Stimulated activated effector memory CD8-positive, alpha-beta T cell treated with anti-CD3 and anti-CD28 coated beads, Interleukin-12 subunit alpha, Interleukin-12 subunit beta, amount 100 ng/mL, for 72 hours (primary cell): Measurements from ENCODE around the gene ST8SIA1.
A peak's percentile ranks its signal among the peaks of the same experiment; 100 is the strongest.
"Not testable (repeated sequence)": the region's sequence is repeated elsewhere in the genome, so short reads cannot be mapped to it uniquely, and the experiment has no call there.

Source experiments
- ATAC-seq: fragments of 150-1000 bp; cut with Tn5 transposase; 2 replicates; pipeline ENCODE4 v1.10.0; 2021
- DNase-seq, 2 donors: peaks; one replicate each; pipeline ENCODE4 v3.0.0; 2021 to 2022; ENCODE audit warnings: low spot score in 2 of 2
- H3K27ac Mint-ChIP-seq: one replicate; pipeline ENCODE4 v1.8.0; 2022; ENCODE audit warnings: mild to moderate bottlenecking, mixed read lengths
- H3K36me3 Mint-ChIP-seq: one replicate; pipeline ENCODE4 v1.8.0; 2022; ENCODE audit warnings: mild to moderate bottlenecking, mixed read lengths
- H3K4me1 Mint-ChIP-seq: one replicate; pipeline ENCODE4 v1.8.0; 2022; ENCODE audit warnings: mixed read lengths
- H3K4me3 Mint-ChIP-seq: one replicate; pipeline ENCODE4 v1.8.0; 2022; ENCODE audit warnings: mild to moderate bottlenecking, mixed read lengths
- H3K9me3 Mint-ChIP-seq: one replicate; pipeline ENCODE4 v1.8.0; 2022; ENCODE audit warnings: mixed read lengths

ST8SIA1 gene

GRCh38 chr12:22334410-22335100 lies at the start of gene ST8SIA1:
ST8SIA1 (minus strand) TSS chr12:22334707; CDS start chr12:22334232, 475 bp downstream.
- DNase-seq (peak; percentile 20 to 71), ATAC-seq (peak; percentile 50)
- H3K36me3 Mint-ChIP-seq = peaks cover 7% of the 10 kb centered on the region
- H3K27ac Mint-ChIP-seq = peak within 1 kb of the TSS; percentile 88
- H3K4me1 Mint-ChIP-seq = peaks cover 24% of the 10 kb centered on the region
- no peaks in the 10 kb centered on the region for H3K9me3 Mint-ChIP-seq
- peak within 1 kb of the TSS; percentile 95 for H3K4me3 Mint-ChIP-seq

- Mint-ChIP-seq H3K36me3 (no peaks in the 10 kb centered on the region), H3K9me3 (no peaks in the 10 kb centered on the region), H3K4me1 (no peaks in the 10 kb centered on the region), H3K27ac (no peak overlapping the region), H3K4me3 (no peak overlapping the region)
- ATAC-seq = no peak
- DNase-seq = no peak
These were observed 45.5 kb upstream of the ST8SIA1 start for GRCh38 chr12:22380031-22380430.

- no peak overlapping the region for H3K27ac Mint-ChIP-seq
- DNase-seq (no peak), ATAC-seq (no peak)
- H3K36me3 Mint-ChIP-seq = no peaks in the 10 kb centered on the region
- H3K9me3 Mint-ChIP-seq = no peaks in the 10 kb centered on the region
- H3K4me3 Mint-ChIP-seq = no peak overlapping the region
- H3K4me1 Mint-ChIP-seq = no peaks in the 10 kb centered on the region
These were observed 43.4 kb upstream of the ST8SIA1 start for GRCh38 chr12:22377731-22378496.

- H3K27ac Mint-ChIP-seq = not testable (repeated sequence)
These were observed 42.2 kb upstream of the ST8SIA1 start for GRCh38 chr12:22376596-22377150.

GRCh38 chr12:22374508-22374907 lies 40.0 kb upstream of the ST8SIA1 start:
- no peak for DNase-seq
- no peak for ATAC-seq
- Mint-ChIP-seq H3K27ac (no peak overlapping the region), H3K36me3 (no peaks in the 10 kb centered on the region), H3K9me3 (no peaks in the 10 kb centered on the region), H3K4me1 (no peaks in the 10 kb centered on the region), H3K4me3 (no peak overlapping the region)

More at GRCh38 chr12:22376596-22377150, 42.2 kb upstream of the ST8SIA1 start:
- not testable (repeated sequence) for H3K9me3 Mint-ChIP-seq, DNase-seq, H3K4me1 Mint-ChIP-seq, H3K36me3 Mint-ChIP-seq, H3K4me3 Mint-ChIP-seq, ATAC-seq

- no peak overlapping the region for H3K27ac Mint-ChIP-seq
- ATAC-seq (no peak), DNase-seq (no peak)
- H3K4me3 Mint-ChIP-seq = no peak overlapping the region
- H3K36me3 Mint-ChIP-seq = no peaks in the 10 kb centered on the region
- no peaks in the 10 kb centered on the region for H3K4me1 Mint-ChIP-seq
- H3K9me3 Mint-ChIP-seq = peaks cover 7% of the 10 kb centered on the region
These were observed 37.9 kb upstream of the ST8SIA1 start for GRCh38 chr12:22372277-22372837.

- Mint-ChIP-seq H3K4me3 (no peak overlapping the region), H3K4me1 (no peaks in the 10 kb centered on the region), H3K27ac (no peak overlapping the region), H3K36me3 (no peaks in the 10 kb centered on the region), H3K9me3 (peaks cover 10% of the 10 kb centered on the region)
- DNase-seq (no peak), ATAC-seq (no peak)
These were observed 31.7 kb upstream of the ST8SIA1 start for GRCh38 chr12:22366181-22366580.

- Mint-ChIP-seq H3K27ac (no peak overlapping the region), H3K4me1 (no peaks in the 10 kb centered on the region), H3K4me3 (no peak overlapping the region), H3K9me3 (no peaks in the 10 kb centered on the region), H3K36me3 (no peaks in the 10 kb centered on the region)
- DNase-seq = no peak
- ATAC-seq = no peak
These were observed 27.3 kb upstream of the ST8SIA1 start for GRCh38 chr12:22361785-22362184.

- no peak for DNase-seq
- ATAC-seq = no peak
- no peak overlapping the region for H3K4me3 Mint-ChIP-seq
- no peaks in the 10 kb centered on the region for H3K36me3 Mint-ChIP-seq
- H3K9me3 Mint-ChIP-seq = no peaks in the 10 kb centered on the region
- H3K4me1 Mint-ChIP-seq = no peaks in the 10 kb centered on the region
- H3K27ac Mint-ChIP-seq = no peak overlapping the region
These were observed 26.3 kb upstream of the ST8SIA1 start for GRCh38 chr12:22360774-22361173.

- no peaks in the 10 kb centered on the region for H3K36me3 Mint-ChIP-seq
- no peak overlapping the region for H3K27ac Mint-ChIP-seq
- H3K4me1 Mint-ChIP-seq = no peaks in the 10 kb centered on the region
- no peak overlapping the region for H3K4me3 Mint-ChIP-seq
- ATAC-seq (no peak), DNase-seq (no peak)
- no peaks in the 10 kb centered on the region for H3K9me3 Mint-ChIP-seq
These were observed 23.0 kb upstream of the ST8SIA1 start for GRCh38 chr12:22357531-22357930.

- DNase-seq = no peak
- no peaks in the 10 kb centered on the region for H3K9me3 Mint-ChIP-seq
- H3K4me3 Mint-ChIP-seq = no peak overlapping the region
- H3K27ac Mint-ChIP-seq = no peak overlapping the region
- H3K36me3 Mint-ChIP-seq = no peaks in the 10 kb centered on the region
- H3K4me1 Mint-ChIP-seq = no peaks in the 10 kb centered on the region
- ATAC-seq = no peak
These were observed 21.7 kb upstream of the ST8SIA1 start for GRCh38 chr12:22356231-22356630.

GRCh38 chr12:22355011-22355580 lies 20.6 kb upstream of the ST8SIA1 start:
- H3K4me3 Mint-ChIP-seq = no peak overlapping the region
- H3K4me1 Mint-ChIP-seq = no peaks in the 10 kb centered on the region
- ATAC-seq = no peak
- no peaks in the 10 kb centered on the region for H3K9me3 Mint-ChIP-seq
- no peak overlapping the region for H3K27ac Mint-ChIP-seq
- no peaks in the 10 kb centered on the region for H3K36me3 Mint-ChIP-seq
- DNase-seq = no peak

GRCh38 chr12:22353615-22354325 lies 19.3 kb upstream of the ST8SIA1 start:
- H3K4me3 Mint-ChIP-seq = no peak overlapping the region
- no peak for ATAC-seq

GRCh38 chr12:22350886-22351285 lies 16.4 kb upstream of the ST8SIA1 start:
- H3K9me3 Mint-ChIP-seq = no peaks in the 10 kb centered on the region
- H3K4me1 Mint-ChIP-seq = no peaks in the 10 kb centered on the region
- no peak overlapping the region for H3K27ac Mint-ChIP-seq
- no peak overlapping the region for H3K4me3 Mint-ChIP-seq
- no peaks in the 10 kb centered on the region for H3K36me3 Mint-ChIP-seq
- DNase-seq (no peak), ATAC-seq (peak; percentile 43)

More at GRCh38 chr12:22353615-22354325, 19.3 kb upstream of the ST8SIA1 start:
- H3K27ac Mint-ChIP-seq = no peak overlapping the region
- H3K4me1 Mint-ChIP-seq = no peaks in the 10 kb centered on the region
- no peak for DNase-seq
- H3K36me3 Mint-ChIP-seq = no peaks in the 10 kb centered on the region
- no peaks in the 10 kb centered on the region for H3K9me3 Mint-ChIP-seq

- no peak overlapping the region for H3K4me3 Mint-ChIP-seq
- H3K36me3 Mint-ChIP-seq = no peaks in the 10 kb centered on the region
- no peak overlapping the region for H3K27ac Mint-ChIP-seq
- DNase-seq = no peak
- H3K4me1 Mint-ChIP-seq = no peaks in the 10 kb centered on the region
- no peaks in the 10 kb centered on the region for H3K9me3 Mint-ChIP-seq
- ATAC-seq = no peak
These were observed 13.7 kb upstream of the ST8SIA1 start for GRCh38 chr12:22348208-22348607.
